GM12873 (cell line): ENCODE results near the gene SERPINB6.

ENCODE experiments used
- TF ChIP-seq, protein P1 (sequence below): IDR thresholded peaks from 2 replicates; pipeline ENCODE4 v1.5.1; 2012; ENCODE audit warnings: low read depth, mild to moderate bottlenecking, moderate library complexity, low read length, control low read depth; ENCODE audit not compliant: insufficient read depth; ENCODE audit errors: missing control alignments

Gene SERPINB6

GRCh38 chr6:2911171-2911570 is 60.2 kb downstream of the SERPINB6 start:
- TF ChIP-seq, protein P1, sequence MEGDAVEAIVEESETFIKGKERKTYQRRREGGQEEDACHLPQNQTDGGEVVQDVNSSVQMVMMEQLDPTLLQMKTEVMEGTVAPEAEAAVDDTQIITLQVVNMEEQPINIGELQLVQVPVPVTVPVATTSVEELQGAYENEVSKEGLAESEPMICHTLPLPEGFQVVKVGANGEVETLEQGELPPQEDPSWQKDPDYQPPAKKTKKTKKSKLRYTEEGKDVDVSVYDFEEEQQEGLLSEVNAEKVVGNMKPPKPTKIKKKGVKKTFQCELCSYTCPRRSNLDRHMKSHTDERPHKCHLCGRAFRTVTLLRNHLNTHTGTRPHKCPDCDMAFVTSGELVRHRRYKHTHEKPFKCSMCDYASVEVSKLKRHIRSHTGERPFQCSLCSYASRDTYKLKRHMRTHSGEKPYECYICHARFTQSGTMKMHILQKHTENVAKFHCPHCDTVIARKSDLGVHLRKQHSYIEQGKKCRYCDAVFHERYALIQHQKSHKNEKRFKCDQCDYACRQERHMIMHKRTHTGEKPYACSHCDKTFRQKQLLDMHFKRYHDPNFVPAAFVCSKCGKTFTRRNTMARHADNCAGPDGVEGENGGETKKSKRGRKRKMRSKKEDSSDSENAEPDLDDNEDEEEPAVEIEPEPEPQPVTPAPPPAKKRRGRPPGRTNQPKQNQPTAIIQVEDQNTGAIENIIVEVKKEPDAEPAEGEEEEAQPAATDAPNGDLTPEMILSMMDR, result no peak

- TF ChIP-seq, protein P1, result no peak
These were observed 61.6 kb downstream of the SERPINB6 start for GRCh38 chr6:2909718-2910117.

DNA sequence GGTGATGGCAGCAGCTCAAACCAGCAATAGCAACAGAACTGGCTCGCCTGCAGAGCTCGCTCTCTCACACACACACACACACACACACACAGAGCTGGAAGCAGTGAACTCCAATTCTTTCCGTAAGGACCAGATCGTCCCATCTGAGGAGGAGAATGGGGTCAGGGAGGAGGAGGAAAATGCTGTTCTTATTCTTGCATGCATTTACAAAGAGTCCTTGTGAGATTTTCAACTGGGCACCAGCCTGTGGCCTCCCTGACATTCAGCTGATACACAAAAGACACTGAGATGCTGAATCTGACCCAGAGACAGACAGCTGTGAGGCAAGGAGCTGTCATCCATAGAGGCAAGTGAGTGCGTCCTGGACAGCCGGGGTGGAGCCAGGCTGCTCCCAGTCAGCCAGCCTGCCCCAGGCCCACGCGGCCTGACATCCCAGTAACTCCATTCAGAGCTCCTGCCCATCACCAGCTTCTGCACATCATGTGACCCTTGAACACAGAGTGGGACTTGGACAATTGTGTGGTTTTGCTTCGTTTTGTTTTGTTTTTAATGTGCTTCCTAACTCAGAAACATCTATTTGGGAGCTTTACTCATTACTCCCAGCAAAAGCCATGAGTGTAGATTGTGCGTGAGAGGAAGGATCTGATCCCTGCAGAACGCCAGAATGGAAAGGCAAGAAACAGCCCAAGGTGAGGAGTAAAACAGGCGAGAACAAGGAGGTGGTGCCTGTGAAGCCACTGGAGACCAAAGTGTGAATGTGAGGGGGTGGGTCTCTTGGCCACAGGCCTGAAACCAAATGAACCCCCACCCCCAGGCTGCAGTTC is 70.3 kb downstream of the SERPINB6 start:
- TF ChIP-seq, protein P1, result no peak

- TF ChIP-seq, protein P1, result no peak
These were observed 71.1 kb downstream of the SERPINB6 start for GRCh38 chr6:2900221-2900807.

- TF ChIP-seq, protein P1, result no peak
These were observed 71.8 kb downstream of the SERPINB6 start for GRCh38 chr6:2899596-2899995.
